Activated T-cell treated with anti-CD3 and anti-CD28 coated beads, Interleukin-2, amount 50 U/mL, for 4 hours (primary cell): Measurements from ENCODE around the gene ERC1. TPM values are rescaled to one million over a fixed set of nuclear protein-coding genes. Genes with fewer than 3 reads are reported as not detected.
"Not testable (repeated sequence)": the region's sequence is repeated elsewhere in the genome, so short reads cannot be mapped to it uniquely, and the experiment has no call there.

Experiments used
- ATAC-seq, 2 donors: fragments of 200-7000 bp; cut with Tn5 transposase; one replicate each; pipeline ENCODE4 v1.10.0; 2021
- DNase-seq: peaks from one replicate; pipeline ENCODE4 v3.0.0-alpha.2; 2020
- H3K27me3 Mint-ChIP-seq: one replicate; pipeline ENCODE4 v1.8.0; 2021; ENCODE audit warnings: low read depth, mixed read lengths
- H3K36me3 Mint-ChIP-seq: one replicate; pipeline ENCODE4 v1.8.0; 2022; ENCODE audit warnings: mixed read lengths; ENCODE audit not compliant: insufficient read depth
- H3K4me1 Mint-ChIP-seq: one replicate; pipeline ENCODE4 v1.8.0; 2021; ENCODE audit warnings: low read depth, mixed read lengths
- H3K4me3 Mint-ChIP-seq: one replicate; pipeline ENCODE4 v1.8.0; 2021; ENCODE audit warnings: mild to moderate bottlenecking, moderate library complexity, mixed read lengths
- H3K9me3 Mint-ChIP-seq: one replicate; pipeline ENCODE4 v1.8.0; 2021; ENCODE audit warnings: mixed read lengths
- total RNA-seq, 3 donors: library from RNA; stranded (reverse); gene quantifications; one replicate each; pipeline ENCODE4 v1.2.1, GENCODE V29; 2021

ERC1 gene
- total RNA-seq, 3 donors from 2014 or later = 18.7 to 21.9 (median 20.6) TPM

DNA sequence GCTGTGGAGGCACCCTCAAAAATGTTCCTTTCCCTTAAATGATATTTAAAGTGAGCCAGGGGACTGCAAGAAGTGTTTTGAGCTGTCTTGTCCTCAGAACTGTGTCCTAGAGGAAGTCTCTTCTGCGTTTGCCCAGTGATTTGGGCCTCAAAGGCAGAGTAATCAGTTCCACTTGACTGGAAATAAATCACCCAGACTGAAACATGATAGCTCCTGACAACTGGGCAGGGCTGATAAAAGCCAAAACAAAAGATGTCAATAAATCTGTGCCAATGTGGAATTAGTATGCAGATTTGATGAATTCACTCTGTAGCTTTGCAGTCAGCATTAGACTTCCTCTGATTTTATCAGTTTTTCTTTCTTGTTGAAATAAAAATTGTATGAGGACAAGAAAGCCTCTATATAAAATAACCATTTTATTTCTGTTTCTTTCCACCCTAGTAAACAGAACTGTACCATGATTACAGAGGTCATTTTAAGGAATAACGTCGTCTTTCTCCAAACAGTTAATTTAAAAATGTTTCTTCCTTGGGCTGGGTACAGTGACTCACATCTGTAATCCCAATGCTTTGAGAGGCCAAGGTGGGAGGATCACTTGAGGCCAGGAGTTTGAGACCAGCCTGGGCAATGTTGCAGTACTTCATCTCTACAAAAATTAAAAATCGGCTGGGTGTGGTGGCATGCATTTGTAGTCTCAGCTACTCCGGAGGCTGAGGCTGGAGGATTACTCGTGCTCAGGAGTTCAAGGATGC is 180.8 kb downstream of the ERC1 start:
- ATAC-seq (no peak), DNase-seq (no peak)
- no peaks in the 10 kb centered on the region for H3K27me3 Mint-ChIP-seq
- H3K4me3 Mint-ChIP-seq = no peak overlapping the region
- no peaks in the 10 kb centered on the region for H3K9me3 Mint-ChIP-seq
- H3K36me3 Mint-ChIP-seq = peaks cover 8% of the 10 kb centered on the region
- no peaks in the 10 kb centered on the region for H3K4me1 Mint-ChIP-seq

DNA sequence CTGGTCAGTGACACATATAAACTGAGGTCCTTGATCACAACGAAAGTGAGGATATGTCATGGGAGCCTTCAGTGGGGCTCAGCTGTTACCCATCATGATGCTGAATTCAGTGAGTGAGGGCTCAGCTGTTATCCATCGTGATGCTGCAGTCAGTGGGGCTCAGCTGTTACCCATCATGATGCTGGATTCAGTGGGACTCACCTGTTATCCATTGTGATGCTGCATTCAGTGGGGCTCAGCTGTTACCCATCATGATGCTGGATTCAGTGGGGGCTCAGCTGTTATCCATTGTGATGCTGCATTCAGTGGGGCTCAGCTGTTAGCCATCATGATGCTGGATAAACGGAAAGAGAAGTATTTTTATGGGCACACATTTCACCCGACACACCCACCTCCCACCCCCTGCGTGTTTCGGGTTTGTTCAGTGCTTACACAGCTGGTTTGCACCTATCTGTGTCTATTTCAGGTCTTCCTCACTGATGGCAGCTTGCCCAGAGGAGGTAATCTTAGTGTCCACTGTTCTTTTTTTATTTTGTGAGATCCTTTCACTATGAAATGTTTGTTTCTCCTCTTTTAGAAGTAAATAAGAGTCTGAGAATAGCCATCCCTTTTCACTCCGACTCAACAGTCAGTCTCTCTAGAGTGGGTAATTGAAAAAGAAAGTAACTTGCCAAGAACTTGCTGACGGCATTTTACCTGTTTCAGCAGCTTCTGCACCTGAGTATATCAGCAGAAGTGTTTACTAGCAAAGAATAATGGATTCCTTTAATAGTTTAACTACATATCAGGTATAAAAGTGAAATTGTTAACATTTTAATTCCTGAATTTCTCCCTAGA is 183.0 kb downstream of the ERC1 start:
- ATAC-seq = no peak
- H3K4me3 Mint-ChIP-seq = no peak overlapping the region

DNA sequence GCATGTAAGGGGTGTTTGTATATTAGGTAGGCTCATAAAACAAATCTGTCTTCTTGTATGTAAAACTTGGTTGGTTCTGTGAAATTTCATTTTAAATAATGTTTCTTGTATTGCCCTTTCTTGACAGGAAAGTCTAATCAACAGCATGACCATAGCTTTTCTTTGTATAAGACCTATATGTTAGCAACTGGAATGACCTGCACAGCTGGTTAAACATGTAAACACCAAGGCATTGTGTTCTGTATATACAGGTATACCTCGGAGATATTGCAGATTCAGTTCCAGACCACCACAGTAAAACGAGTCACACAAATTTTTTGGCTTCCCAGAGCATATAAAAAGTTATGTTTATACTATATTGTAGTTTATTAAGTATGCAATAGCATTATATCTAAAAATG is 183.6 kb downstream of the ERC1 start:
- ATAC-seq (no peak), DNase-seq (no peak)
- H3K36me3 Mint-ChIP-seq = peaks cover 9% of the 10 kb centered on the region
- no peaks in the 10 kb centered on the region for H3K4me1 Mint-ChIP-seq
- no peak overlapping the region for H3K4me3 Mint-ChIP-seq
- H3K27me3 Mint-ChIP-seq = no peaks in the 10 kb centered on the region
- H3K9me3 Mint-ChIP-seq = no peaks in the 10 kb centered on the region

More for the DNA sequence above, 183.0 kb downstream of the ERC1 start:
- Mint-ChIP-seq H3K27me3 (no peaks in the 10 kb centered on the region), H3K36me3 (peaks cover 9% of the 10 kb centered on the region), H3K4me1 (no peaks in the 10 kb centered on the region), H3K9me3 (no peaks in the 10 kb centered on the region)
- no peak for DNase-seq

DNA sequence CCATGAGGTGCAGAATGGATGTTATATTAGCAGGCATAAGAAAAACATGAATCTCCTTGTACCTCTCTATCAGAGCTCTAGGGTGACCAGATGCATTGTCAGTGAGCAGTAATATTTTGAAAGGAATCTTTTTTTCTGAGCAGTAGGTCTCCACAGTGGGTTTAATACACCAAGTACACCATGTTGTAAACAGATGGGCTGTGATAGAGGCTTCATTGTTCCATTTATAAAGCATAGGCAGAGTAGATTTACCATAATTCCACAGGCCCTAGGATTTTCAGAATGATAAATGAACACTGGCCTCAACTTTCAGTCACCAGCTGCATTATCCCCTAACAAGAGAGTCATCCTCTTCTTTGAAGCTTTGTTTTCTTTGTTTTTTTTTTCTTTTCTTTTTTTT is 185.2 kb downstream of the ERC1 start:
- no peaks in the 10 kb centered on the region for H3K9me3 Mint-ChIP-seq

DNA sequence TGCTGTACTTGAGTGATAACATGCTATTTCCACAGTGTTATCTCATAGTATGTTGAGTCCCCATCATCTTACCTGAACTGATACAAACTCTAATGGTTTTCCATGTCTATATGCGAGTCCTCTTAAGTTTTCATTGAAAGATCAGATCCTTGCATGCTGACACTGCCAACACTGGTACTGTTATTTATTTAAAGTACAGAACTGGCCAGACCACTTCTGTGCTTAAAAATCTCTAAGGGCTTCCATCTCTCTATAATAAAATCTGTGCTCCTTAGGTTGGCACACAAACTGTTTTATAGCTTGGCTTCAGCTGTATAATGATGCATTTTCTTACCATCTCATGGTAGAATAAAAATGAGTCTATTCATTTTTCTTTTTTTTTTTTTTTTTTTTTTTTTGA is 188.1 kb downstream of the ERC1 start:
- no peaks in the 10 kb centered on the region for H3K4me1 Mint-ChIP-seq

More for the DNA sequence above, 185.2 kb downstream of the ERC1 start:
- Mint-ChIP-seq H3K36me3 (peaks cover 12% of the 10 kb centered on the region), H3K4me3 (no peak overlapping the region), H3K27me3 (no peaks in the 10 kb centered on the region), H3K4me1 (no peaks in the 10 kb centered on the region)
- ATAC-seq = no peak
- DNase-seq = no peak

DNA sequence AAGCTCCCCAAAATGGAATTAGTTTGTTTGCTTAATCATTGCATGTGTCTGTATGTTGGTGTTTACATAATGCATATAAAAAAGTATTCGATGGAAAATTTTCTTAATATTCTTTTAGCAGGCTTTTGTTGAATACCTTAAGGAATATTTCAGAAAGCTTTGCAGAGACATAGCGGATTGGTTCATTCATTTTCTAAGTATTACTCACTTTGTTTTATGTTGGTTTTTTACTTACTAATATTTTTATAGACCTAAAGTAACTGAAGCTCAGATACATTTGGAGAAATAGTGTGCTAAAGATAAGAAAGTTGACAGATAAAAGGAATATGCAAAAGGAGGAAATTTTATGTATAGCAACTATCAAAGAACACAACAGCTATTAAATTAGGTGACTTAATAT is 191.0 kb downstream of the ERC1 start:
- Mint-ChIP-seq H3K4me1 (no peaks in the 10 kb centered on the region), H3K9me3 (no peaks in the 10 kb centered on the region), H3K27me3 (no peaks in the 10 kb centered on the region), H3K4me3 (no peak overlapping the region), H3K36me3 (peaks cover 21% of the 10 kb centered on the region)
- no peak for DNase-seq
- no peak for ATAC-seq

More for the DNA sequence above, 188.1 kb downstream of the ERC1 start:
- Mint-ChIP-seq H3K36me3 (peaks cover 20% of the 10 kb centered on the region), H3K4me3 (no peak overlapping the region), H3K9me3 (no peaks in the 10 kb centered on the region), H3K27me3 (no peaks in the 10 kb centered on the region)
- no peak for DNase-seq
- no peak for ATAC-seq

DNA sequence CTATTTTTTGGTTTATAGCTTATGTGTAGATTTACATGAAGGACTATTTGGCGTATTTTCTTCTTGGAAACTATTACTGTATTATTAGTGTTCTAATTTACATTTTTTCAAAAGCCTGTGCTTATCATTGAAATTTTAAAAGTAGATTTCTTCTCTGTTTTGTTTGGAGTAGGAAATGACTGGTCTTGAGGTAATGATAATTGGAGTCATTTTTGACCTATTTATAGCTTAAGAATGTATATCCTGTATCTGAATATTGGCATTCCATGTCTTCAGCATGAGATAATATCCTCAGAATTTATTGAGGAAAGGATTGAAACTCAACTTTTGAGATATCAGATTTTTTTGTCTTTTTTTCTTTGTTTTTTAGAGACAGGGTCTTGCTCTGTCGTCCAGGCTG is 193.4 kb downstream of the ERC1 start:
- Mint-ChIP-seq H3K4me1 (no peaks in the 10 kb centered on the region), H3K4me3 (no peak overlapping the region), H3K9me3 (no peaks in the 10 kb centered on the region), H3K36me3 (peaks cover 28% of the 10 kb centered on the region), H3K27me3 (no peaks in the 10 kb centered on the region)
- DNase-seq = no peak
- no peak for ATAC-seq

DNA sequence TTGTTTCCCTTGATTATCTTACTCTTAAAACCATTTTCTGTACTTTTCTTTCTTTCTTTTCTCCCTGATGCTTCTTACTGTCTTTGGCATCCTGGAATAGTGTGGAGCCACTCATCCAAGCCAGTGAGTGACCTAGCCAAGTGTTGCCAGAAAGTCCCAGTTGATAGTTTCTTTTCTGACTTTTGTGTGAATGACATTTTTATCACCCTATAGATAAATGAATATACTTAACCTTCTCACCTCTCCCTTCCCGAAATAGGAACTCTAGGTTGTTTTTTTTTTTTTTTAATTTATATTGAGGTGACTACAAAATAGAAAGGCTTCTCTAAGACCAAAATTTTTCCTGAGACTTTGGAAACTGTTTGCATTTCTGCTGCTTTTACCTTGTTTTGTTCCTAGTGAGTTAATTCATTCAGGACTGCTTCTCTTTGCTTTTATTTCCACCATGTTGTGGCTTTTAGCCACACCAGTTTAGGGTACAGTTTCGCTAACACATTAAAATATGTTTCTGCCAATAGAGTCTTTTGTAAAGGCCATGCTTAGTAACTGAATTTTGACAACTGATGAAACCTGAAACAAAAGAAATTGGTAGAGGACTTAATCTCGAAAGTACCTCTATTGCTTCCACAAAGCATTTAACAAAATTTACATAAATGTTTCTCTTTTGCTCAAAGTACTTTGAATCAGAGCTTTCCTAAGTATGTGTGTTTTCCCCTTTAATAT is 194.6 kb downstream of the ERC1 start:
- peaks cover 32% of the 10 kb centered on the region for H3K36me3 Mint-ChIP-seq
- no peaks in the 10 kb centered on the region for H3K27me3 Mint-ChIP-seq
- no peak overlapping the region for H3K4me3 Mint-ChIP-seq
- no peaks in the 10 kb centered on the region for H3K4me1 Mint-ChIP-seq
- no peak for ATAC-seq
- no peaks in the 10 kb centered on the region for H3K9me3 Mint-ChIP-seq
- no peak for DNase-seq

DNA sequence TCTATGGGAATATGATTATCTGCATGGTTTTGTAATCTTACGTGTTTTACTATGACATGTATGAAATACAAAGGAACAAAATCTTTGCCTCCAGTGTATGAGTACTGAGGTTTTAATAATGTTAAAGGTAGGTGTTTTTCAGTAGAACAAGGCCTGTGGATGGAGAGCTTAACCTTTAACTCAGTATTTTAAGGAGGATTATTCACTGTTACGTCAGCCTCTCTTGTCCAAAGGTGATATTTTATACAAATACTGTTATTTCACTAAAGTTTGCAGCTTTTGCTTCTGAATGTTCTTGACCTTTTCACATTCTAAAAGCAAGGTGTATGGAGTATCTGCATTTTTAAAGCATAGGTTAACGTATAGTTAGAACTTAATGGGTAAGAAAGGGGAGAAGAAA is 195.3 kb downstream of the ERC1 start:
- no peak overlapping the region for H3K4me3 Mint-ChIP-seq
- DNase-seq (no peak), ATAC-seq (no peak)
- H3K9me3 Mint-ChIP-seq = no peaks in the 10 kb centered on the region
- H3K4me1 Mint-ChIP-seq = no peaks in the 10 kb centered on the region
- H3K36me3 Mint-ChIP-seq = peaks cover 34% of the 10 kb centered on the region
- H3K27me3 Mint-ChIP-seq = no peaks in the 10 kb centered on the region

DNA sequence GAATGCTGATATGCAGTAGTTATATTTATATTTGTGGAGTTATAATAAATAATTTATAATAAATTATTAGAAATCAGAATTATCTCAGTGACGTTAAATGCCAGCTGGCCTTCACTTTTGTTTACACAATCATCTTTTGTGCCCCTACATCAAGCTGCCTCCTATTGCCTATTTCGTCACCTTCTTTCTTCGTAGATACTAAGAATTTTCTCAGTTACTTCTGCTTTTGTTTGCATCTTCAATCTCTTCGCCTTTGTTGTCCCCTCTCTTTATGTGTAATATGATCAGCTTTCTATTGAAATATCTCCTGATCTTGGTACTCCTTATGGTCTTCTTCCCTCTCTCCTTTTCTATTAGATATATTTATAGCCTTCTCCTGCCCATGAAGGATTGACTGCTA is 197.0 kb downstream of the ERC1 start:
- Mint-ChIP-seq H3K9me3 (no peaks in the 10 kb centered on the region), H3K4me1 (no peaks in the 10 kb centered on the region), H3K4me3 (no peak overlapping the region), H3K27me3 (no peaks in the 10 kb centered on the region), H3K36me3 (peaks cover 40% of the 10 kb centered on the region)
- no peak for DNase-seq
- ATAC-seq = no peak

DNA sequence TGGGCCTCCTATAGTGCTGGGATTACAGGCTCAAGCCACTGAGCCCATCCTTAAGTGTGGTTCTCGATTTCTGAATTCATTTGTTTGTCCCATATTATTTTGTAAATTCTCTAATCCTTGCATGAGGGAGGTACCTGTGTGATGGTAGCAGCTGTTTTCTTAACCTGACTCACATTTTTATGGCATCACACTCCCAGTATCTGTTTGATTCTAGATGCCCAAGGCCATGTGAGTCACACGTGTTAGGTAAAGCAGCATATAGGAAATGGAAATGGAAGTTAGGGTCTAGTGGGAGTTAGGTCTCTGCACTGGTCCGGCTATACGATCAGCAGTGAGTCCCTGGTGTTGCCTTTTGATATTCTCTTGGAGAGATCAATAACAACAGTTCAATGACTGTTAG is 198.1 kb downstream of the ERC1 start:
- Mint-ChIP-seq H3K4me3 (no peak overlapping the region), H3K36me3 (peaks cover 38% of the 10 kb centered on the region), H3K27me3 (no peaks in the 10 kb centered on the region), H3K4me1 (no peaks in the 10 kb centered on the region), H3K9me3 (no peaks in the 10 kb centered on the region)
- DNase-seq (no peak), ATAC-seq (no peak)

DNA sequence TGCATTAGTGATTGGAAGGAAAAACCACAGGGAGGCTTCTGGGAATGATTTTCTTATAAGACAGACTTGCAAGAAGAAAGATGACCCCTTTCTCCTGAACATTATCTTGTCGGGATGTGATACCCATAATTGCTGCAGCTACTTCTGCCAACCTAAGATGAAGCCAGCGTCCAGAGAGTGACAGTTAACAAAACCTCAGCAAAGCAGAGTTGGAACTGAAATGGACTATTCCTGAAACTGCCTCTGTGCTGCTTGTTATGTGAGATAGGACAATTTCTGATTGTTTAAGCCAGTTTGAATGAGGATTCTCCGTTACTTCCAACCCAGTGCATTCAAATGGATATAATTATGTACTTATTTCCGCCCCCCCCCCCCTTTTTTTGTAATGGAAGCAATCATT is 204.5 kb downstream of the ERC1 start:
- DNase-seq (no peak), ATAC-seq (no peak)
- H3K4me1 Mint-ChIP-seq = no peaks in the 10 kb centered on the region
- no peaks in the 10 kb centered on the region for H3K27me3 Mint-ChIP-seq
- no peaks in the 10 kb centered on the region for H3K9me3 Mint-ChIP-seq
- peaks cover 35% of the 10 kb centered on the region for H3K36me3 Mint-ChIP-seq
- H3K4me3 Mint-ChIP-seq = no peak overlapping the region

DNA sequence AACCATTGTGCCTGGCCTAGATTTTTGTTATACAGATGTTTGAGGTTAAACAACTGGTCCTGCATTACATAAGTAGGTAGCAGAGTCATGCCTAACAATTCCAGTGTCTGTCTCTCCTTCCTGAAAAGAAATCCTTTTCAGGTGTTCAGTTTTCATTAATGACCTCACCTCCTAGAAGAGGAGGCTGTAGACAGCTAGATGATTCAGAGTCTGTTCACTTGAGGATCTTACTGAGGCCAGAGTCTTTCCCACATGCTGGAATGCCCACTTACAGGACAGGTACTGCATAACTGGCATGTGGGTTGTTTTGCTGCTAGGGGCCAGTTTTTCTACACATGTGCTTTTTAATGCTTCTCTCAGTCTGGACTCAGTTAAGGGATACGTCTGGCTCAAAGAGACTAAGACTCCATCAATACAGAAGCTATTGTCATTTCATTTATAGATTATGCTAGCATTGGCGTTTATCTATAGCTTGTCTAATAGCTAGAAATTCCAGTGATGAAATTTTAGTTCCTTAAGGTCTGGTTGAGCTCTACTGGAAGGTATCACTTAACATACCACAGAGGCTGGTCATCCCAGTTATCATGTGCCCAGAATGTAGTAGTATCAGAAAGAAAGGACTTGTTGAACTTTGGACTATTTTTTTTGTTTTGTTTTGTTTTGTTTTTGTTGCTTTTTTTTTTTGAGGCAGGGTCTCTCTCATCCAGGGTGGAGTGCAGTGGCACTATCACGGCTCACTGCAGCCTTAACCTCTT is 206.4 kb downstream of the ERC1 start:
- no peak for ATAC-seq
- no peak for DNase-seq
- Mint-ChIP-seq H3K4me1 (peaks cover 5% of the 10 kb centered on the region), H3K27me3 (no peaks in the 10 kb centered on the region), H3K36me3 (peaks cover 20% of the 10 kb centered on the region), H3K4me3 (no peak overlapping the region), H3K9me3 (no peaks in the 10 kb centered on the region)

DNA sequence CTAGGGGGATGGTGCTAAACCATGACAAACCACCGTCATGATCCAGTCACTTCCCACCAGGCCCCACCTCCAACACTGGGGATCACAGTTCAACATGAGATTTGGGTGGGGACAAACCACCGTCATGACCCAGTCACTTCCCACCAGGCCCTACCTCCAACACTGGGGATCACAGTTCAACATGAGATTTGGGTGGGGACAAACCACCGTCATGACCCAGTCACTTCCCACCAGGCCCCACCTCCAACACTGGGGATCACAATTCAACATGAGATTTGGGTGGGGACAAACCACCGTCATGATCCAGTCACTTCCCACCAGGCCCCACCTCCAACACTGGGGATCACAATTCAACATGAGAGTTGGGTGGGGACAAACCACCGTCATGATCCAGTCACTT is 207.8 kb downstream of the ERC1 start:
- H3K36me3 Mint-ChIP-seq = peaks cover 20% of the 10 kb centered on the region
- H3K4me3 Mint-ChIP-seq, ATAC-seq, H3K9me3 Mint-ChIP-seq, H3K4me1 Mint-ChIP-seq, H3K27me3 Mint-ChIP-seq, DNase-seq: not testable (repeated sequence)
